IPS-18a (cell line): Measurements from ENCODE around the gene LPCAT3.
"Not testable (repeated sequence)": the region's sequence is repeated elsewhere in the genome, so short reads cannot be mapped to it uniquely, and the experiment has no call there.

Experiments
- H3K27ac ChIP-seq: one replicate; pipeline ENCODE4 v1.5.1; 2013; ENCODE audit warnings: low read length
- H3K27me3 ChIP-seq: one replicate; pipeline ENCODE4 v1.6.1; 2013; ENCODE audit warnings: mild to moderate bottlenecking, low read length; ENCODE audit not compliant: control insufficient read depth, insufficient read depth
- H3K36me3 ChIP-seq: one replicate; pipeline ENCODE4 v1.6.1; 2013; ENCODE audit warnings: low read depth, low read length; ENCODE audit not compliant: control insufficient read depth
- H3K4me1 ChIP-seq: one replicate; pipeline ENCODE4 v1.6.1; 2013; ENCODE audit warnings: low read depth, low read length; ENCODE audit not compliant: control insufficient read depth
- H3K4me3 ChIP-seq: one replicate; pipeline ENCODE4 v1.5.1; 2013; ENCODE audit warnings: low read length
- H3K9ac ChIP-seq: one replicate; pipeline ENCODE4 v1.6.1; 2013; ENCODE audit warnings: mild to moderate bottlenecking, low read length, moderate library complexity
- H3K9me3 ChIP-seq: one replicate; pipeline ENCODE4 v1.6.1; 2013; ENCODE audit warnings: low read depth, low read length; ENCODE audit not compliant: control insufficient read depth

The LPCAT3 gene

GRCh38 chr12:7058163-7058845 is 40.0 kb upstream of the LPCAT3 start:
- Histone ChIP-seq H3K36me3 (no peaks in the 10 kb centered on the region), H3K4me1 (peaks cover 7% of the 10 kb centered on the region), H3K9me3 (no peaks in the 10 kb centered on the region), H3K27ac (no peak overlapping the region), H3K4me3 (no peak overlapping the region), H3K27me3 (no peaks in the 10 kb centered on the region), H3K9ac (no peak overlapping the region)

DNA sequence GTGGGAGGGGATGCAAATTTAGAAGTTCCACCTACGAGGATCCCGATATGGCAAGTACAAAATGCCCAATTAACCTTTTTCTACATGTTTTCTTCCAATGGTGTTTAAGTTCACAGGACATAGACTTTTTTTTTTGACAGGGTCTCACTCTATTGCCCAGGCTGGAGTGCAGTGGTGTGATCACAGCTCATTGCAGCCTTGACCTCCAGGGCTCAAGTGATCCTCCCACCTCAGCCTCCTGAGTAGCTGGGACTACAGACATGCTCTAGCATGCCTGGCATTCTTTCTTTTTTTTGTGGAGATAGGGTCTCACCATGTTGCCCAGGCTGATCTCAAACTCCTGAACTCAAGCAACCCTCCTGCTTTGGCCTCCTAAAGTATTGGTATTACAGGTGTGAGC is 37.5 kb upstream of the LPCAT3 start:
- H3K27ac ChIP-seq, H3K9ac ChIP-seq, H3K9me3 ChIP-seq, H3K4me1 ChIP-seq, H3K4me3 ChIP-seq, H3K36me3 ChIP-seq, H3K27me3 ChIP-seq: not testable (repeated sequence)

GRCh38 chr12:7054925-7055324 is 36.6 kb upstream of the LPCAT3 start:
- H3K9ac ChIP-seq, result no peak overlapping the region
- no peak overlapping the region for H3K27ac ChIP-seq
- H3K4me1 ChIP-seq, result no peaks in the 10 kb centered on the region
- no peaks in the 10 kb centered on the region for H3K36me3 ChIP-seq
- H3K27me3 ChIP-seq, result no peaks in the 10 kb centered on the region
- H3K4me3 ChIP-seq, result no peak overlapping the region
- no peaks in the 10 kb centered on the region for H3K9me3 ChIP-seq

GRCh38 chr12:7049973-7050372 is 31.7 kb upstream of the LPCAT3 start:
- not testable (repeated sequence) for H3K4me1 ChIP-seq, H3K27ac ChIP-seq, H3K36me3 ChIP-seq, H3K27me3 ChIP-seq, H3K4me3 ChIP-seq, H3K9ac ChIP-seq, H3K9me3 ChIP-seq

GRCh38 chr12:7049445-7049951 is 31.2 kb upstream of the LPCAT3 start:
- not testable (repeated sequence) for H3K27me3 ChIP-seq, H3K36me3 ChIP-seq, H3K4me3 ChIP-seq, H3K9me3 ChIP-seq, H3K4me1 ChIP-seq, H3K9ac ChIP-seq, H3K27ac ChIP-seq

DNA sequence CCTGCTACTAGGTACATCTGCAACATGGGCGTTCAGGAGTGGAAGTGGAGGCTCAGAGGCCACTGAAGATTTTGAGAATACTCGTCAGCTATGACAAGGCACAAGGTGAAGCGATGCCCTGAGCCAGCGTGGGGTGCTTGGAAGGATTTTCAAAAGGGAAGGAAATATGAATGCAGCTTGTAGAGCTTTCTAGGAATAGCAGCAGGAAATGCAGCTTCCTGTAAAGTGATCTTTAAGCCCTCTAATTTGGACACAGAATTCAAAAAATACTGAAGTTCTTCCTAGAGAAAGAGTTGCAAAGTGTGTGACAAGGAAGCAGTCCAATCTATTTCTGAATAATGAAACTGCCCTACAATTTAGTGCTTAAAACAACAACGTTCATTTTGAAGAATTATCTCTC is 29.0 kb upstream of the LPCAT3 start:
- Histone ChIP-seq H3K36me3 (no peaks in the 10 kb centered on the region), H3K27ac (no peak overlapping the region), H3K9me3 (no peaks in the 10 kb centered on the region), H3K9ac (no peak overlapping the region), H3K27me3 (no peaks in the 10 kb centered on the region), H3K4me3 (no peak overlapping the region), H3K4me1 (no peaks in the 10 kb centered on the region)

DNA sequence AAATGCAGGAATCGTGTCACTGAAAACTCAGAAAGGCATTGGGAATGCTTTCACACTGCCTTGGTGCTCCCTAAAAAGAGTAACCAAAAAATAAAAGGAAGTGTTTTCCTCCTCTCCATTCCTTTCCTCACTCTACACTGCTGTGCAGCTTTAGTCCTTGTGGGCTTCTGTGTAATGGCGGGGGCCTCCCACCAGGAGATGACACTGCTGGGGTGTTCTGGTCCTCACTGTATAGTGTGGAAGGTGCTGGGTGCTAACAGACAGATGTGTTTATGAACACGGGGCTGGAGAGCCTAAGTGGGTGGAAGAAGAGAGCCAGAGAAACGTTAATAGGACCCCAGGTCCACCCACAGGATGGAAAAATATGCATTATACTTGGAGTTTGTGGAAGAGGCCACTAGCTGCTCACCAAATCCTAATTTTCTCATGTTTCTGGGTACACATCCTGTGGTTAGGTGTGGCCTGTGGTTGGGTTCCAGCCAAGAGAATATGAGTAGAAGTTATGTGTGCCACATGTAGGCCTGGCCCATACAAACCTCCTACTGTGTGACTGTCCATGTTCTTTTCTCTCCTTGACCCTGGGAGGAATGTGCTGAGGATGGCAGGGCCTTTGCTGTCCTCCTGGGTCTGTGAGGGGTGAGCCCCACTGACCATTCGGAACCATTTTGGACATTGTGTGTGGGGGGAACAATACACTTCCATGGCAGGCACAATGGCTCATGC is 28.3 kb upstream of the LPCAT3 start:
- Histone ChIP-seq H3K27ac (no peak overlapping the region), H3K9me3 (no peaks in the 10 kb centered on the region), H3K9ac (no peak overlapping the region), H3K36me3 (no peaks in the 10 kb centered on the region), H3K4me1 (no peaks in the 10 kb centered on the region), H3K4me3 (no peak overlapping the region), H3K27me3 (no peaks in the 10 kb centered on the region)

- Histone ChIP-seq H3K27ac (no peak overlapping the region), H3K9ac (no peak overlapping the region), H3K27me3 (no peaks in the 10 kb centered on the region), H3K4me1 (no peaks in the 10 kb centered on the region), H3K4me3 (no peak overlapping the region), H3K9me3 (no peaks in the 10 kb centered on the region), H3K36me3 (no peaks in the 10 kb centered on the region)
These were observed 27.6 kb upstream of the LPCAT3 start for GRCh38 chr12:7045913-7046312.

DNA sequence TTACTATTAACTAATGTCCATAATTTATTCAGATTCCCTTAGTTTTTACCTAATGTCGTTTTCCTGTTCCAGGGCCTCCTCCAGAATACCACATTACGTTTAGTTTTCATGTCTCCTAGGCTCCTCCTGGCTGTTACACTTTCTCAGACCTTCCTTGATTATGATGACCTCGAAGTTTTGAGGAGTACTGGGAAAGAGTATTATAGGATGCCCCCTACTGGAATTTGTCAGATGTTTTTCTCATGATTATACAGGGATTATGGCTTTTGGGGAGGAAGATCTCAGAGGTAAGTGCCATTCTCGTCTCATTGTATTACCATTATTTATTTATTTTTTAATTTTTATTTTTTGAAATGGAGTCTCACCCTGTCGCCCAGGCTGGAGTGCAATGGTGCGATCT is 24.6 kb upstream of the LPCAT3 start:
- Histone ChIP-seq H3K9ac (no peak overlapping the region), H3K27me3 (no peaks in the 10 kb centered on the region), H3K27ac (no peak overlapping the region), H3K36me3 (no peaks in the 10 kb centered on the region), H3K4me1 (no peaks in the 10 kb centered on the region), H3K9me3 (no peaks in the 10 kb centered on the region), H3K4me3 (no peak overlapping the region)

DNA sequence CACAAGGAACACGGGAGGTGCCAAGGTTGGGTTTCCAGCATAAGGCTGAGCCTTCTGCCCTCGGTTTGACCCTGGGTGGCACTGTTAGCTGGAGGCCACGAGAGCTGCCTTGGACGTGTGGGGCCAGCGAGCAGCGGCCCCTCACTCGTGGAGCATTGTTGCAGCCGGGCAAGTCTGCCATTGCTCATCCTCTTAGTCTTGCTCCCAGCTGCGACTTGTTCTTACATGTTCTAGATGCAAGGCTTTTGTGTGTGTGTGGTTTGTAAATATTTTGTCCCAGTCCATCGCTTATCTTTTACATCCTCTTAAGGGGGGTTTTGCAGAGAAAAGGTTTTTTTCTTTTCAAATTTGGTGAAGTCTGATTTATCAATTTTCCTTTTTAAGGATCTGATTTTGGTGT is 21.1 kb upstream of the LPCAT3 start:
- Histone ChIP-seq H3K27me3 (no peaks in the 10 kb centered on the region), H3K4me3 (no peak overlapping the region), H3K27ac (no peak overlapping the region), H3K9ac (no peak overlapping the region), H3K9me3 (no peaks in the 10 kb centered on the region), H3K36me3 (no peaks in the 10 kb centered on the region), H3K4me1 (peaks cover 8% of the 10 kb centered on the region)

- no peak overlapping the region for H3K4me3 ChIP-seq
- no peaks in the 10 kb centered on the region for H3K27me3 ChIP-seq
- no peaks in the 10 kb centered on the region for H3K36me3 ChIP-seq
- peaks cover 8% of the 10 kb centered on the region for H3K4me1 ChIP-seq
- H3K9ac ChIP-seq, result no peak overlapping the region
- H3K27ac ChIP-seq, result no peak overlapping the region
- H3K9me3 ChIP-seq, result no peaks in the 10 kb centered on the region
These were observed 20.3 kb upstream of the LPCAT3 start for GRCh38 chr12:7038591-7038990.

DNA sequence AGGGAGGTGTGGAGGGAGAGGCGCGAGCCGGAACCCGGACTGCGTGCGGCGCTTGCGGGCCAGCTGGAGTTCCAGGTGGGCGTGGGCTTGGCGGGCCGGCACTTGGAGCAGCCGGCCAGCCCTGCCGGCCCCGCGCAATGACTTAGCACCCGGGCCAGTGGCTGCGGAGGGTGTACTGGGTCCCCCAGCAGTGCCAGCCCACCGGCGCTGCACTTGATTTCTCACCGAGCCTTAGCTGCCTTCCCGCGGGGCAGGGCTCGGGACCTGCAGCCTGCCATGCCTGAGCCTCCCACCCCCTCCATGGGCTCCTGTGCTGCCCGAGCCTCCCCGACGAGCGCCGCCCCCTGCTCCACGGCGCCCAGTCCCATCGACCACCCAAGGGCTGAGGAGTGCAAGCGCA is 19.1 kb upstream of the LPCAT3 start:
- not testable (repeated sequence) for H3K36me3 ChIP-seq, H3K4me1 ChIP-seq, H3K4me3 ChIP-seq, H3K27me3 ChIP-seq, H3K9ac ChIP-seq, H3K27ac ChIP-seq, H3K9me3 ChIP-seq
